Right ventricle myocardium superior (tissue), 1 donor: ENCODE measurements around the gene POLR2E. TPM values are rescaled to one million over a fixed set of nuclear protein-coding genes. Genes with fewer than 3 reads are reported as not detected.

Source experiments
- ATAC-seq: fragments of 200-7000 bp; cut with Tn5 transposase; one replicate; pipeline ENCODE4 v1.9.1; 2020; ENCODE audit warnings: mild to moderate bottlenecking; ENCODE audit not compliant: poor library complexity
- DNase-seq: peaks from one replicate; pipeline ENCODE4 v3.0.0-alpha.2; 2020
- intact Hi-C: fragments of 100-400 bp; cut with DNase I; formaldehyde crosslinking; loops from one replicate; pipeline ENCODE4 v1.11.2; 2022
- total RNA-seq: library from RNA; stranded (reverse); fragmentation: NEBNext Ultra II Directional; extraction: Animal tissue kit (Norgen Biotek cat#: 25700); gene quantifications from one replicate; pipeline ENCODE4 v1.2.1, GENCODE V29; 2021
- donor health status: DM: no; HTN: yes; CAD: no; lungs with severe emphysema.

Gene POLR2E
- total RNA-seq, 1 donor from 2014 or later, result 146 TPM

GRCh38 chr19:1070931-1071791 lies 24.0 kb downstream of the POLR2E start:
- intact Hi-C loops, result no loop called here
- ATAC-seq (no peak), DNase-seq (no peak)

- intact Hi-C loops, result no loop called here
- ATAC-seq (no peak), DNase-seq (no peak)
These were observed 24.6 kb downstream of the POLR2E start for GRCh38 chr19:1070576-1070930.

GRCh38 chr19:1069009-1069779 lies 26.0 kb downstream of the POLR2E start:
- ATAC-seq, result peak; percentile 59
- intact Hi-C loops, result no loop called here
- DNase-seq, result peak; percentile 89

- DNase-seq (peak; percentile 80), ATAC-seq (peak; percentile 40)
- intact Hi-C loops, result no loop called here
These were observed 26.9 kb downstream of the POLR2E start for GRCh38 chr19:1068009-1069001.

GRCh38 chr19:1067341-1067957 lies 27.7 kb downstream of the POLR2E start:
- no peak for DNase-seq
- intact Hi-C loops, result no loop called here
- ATAC-seq, result no peak

- ATAC-seq (peak; percentile 22), DNase-seq (peak; percentile 74)
- intact Hi-C loops, result no loop called here
These were observed 28.3 kb downstream of the POLR2E start, which contains the start of gene ARHGAP45 for GRCh38 chr19:1066748-1067340. Gene ARHGAP45 (plus strand): TSS chr19:1067167. CDS start chr19:1067406, 239 bp downstream.

- DNase-seq (no peak), ATAC-seq (no peak)
- intact Hi-C loops, result no loop called here
These were observed 28.9 kb downstream of the POLR2E start for GRCh38 chr19:1066251-1066747.

GRCh38 chr19:1065606-1066109 lies 29.5 kb downstream of the POLR2E start:
- intact Hi-C loops, result no loop called here
- DNase-seq (no peak), ATAC-seq (no peak)

- intact Hi-C loops, result no loop called here
- ATAC-seq (peak; percentile 83), DNase-seq (peak; percentile 84)
These were observed 30.2 kb downstream of the POLR2E start for GRCh38 chr19:1064661-1065605.

- ATAC-seq (no peak), DNase-seq (no peak)
- intact Hi-C loops, result no loop called here
These were observed 31.1 kb downstream of the POLR2E start for GRCh38 chr19:1063909-1064660.

- intact Hi-C loops, result no loop called here
- DNase-seq (no peak), ATAC-seq (no peak)
These were observed 31.9 kb downstream of the POLR2E start for GRCh38 chr19:1063030-1063908.

- ATAC-seq (no peak), DNase-seq (no peak)
- intact Hi-C loops, result no loop called here
These were observed 32.7 kb downstream of the POLR2E start for GRCh38 chr19:1062387-1063029.

- ATAC-seq (no peak), DNase-seq (no peak)
- intact Hi-C loops, result no loop called here
These were observed 33.2 kb downstream of the POLR2E start for GRCh38 chr19:1061987-1062386.

- DNase-seq (no peak), ATAC-seq (no peak)
- intact Hi-C loops, result no loop called here
These were observed 34.5 kb downstream of the POLR2E start for GRCh38 chr19:1060689-1061088.
